SK-N-SH treated with all-trans-retinoic acid at 6 μM for 48 hours (cell line): Measurements from ENCODE around the gene CRELD2.

Source experiments
- ATAC-seq: fragments of 200-7000 bp; cut with Tn5 transposase; 3 replicates; pipeline ENCODE4 v1.9.1; 2020; ENCODE audit warnings: mild to moderate bottlenecking, moderate library complexity
- ARNTL ChIP-seq: fragments of 450-650 bp; formaldehyde crosslinking; IDR thresholded peaks from 2 replicates; pipeline ENCODE4 v1.5.0; 2020; ENCODE audit warnings: low read depth, mild to moderate bottlenecking, moderate library complexity, borderline replicate concordance
- BACH2 ChIP-seq: fragments of 250-450 bp; sonication (Bioruptor Pico); IDR thresholded peaks from 2 replicates; pipeline ENCODE4 v1.9.0; 2021; ENCODE audit warnings: mild to moderate bottlenecking, borderline replicate concordance
- CSDC2 ChIP-seq: fragments of 250-450 bp; sonication (Bioruptor Pico); IDR thresholded peaks from 2 replicates; pipeline ENCODE4 v1.5.0; 2020; ENCODE audit warnings: mild to moderate bottlenecking, moderate library complexity
- GLIS3 ChIP-seq: fragments of 250-450 bp; sonication (Bioruptor Pico); IDR thresholded peaks from 2 replicates; pipeline ENCODE4 v1.5.0; 2020; ENCODE audit warnings: mild to moderate bottlenecking, moderate library complexity
- ISL1 ChIP-seq: fragments of 250-450 bp; sonication (Bioruptor Pico); IDR thresholded peaks from 2 replicates; pipeline ENCODE4 v2.1.2; 2022; ENCODE audit warnings: mild to moderate bottlenecking, moderate library complexity
- POU6F1 ChIP-seq: fragments of 250-450 bp; sonication (Bioruptor Pico); IDR thresholded peaks from 2 replicates; pipeline ENCODE4 v1.8.0; 2021; ENCODE audit warnings: low read depth, mild to moderate bottlenecking, moderate library complexity, borderline replicate concordance
- RARB ChIP-seq: fragments of 250-450 bp; sonication (Bioruptor Pico); IDR thresholded peaks from 2 replicates; pipeline ENCODE4 v1.8.0; 2021; ENCODE audit warnings: mild to moderate bottlenecking, moderate library complexity
- SNAI2 ChIP-seq: fragments of 250-450 bp; sonication (Bioruptor Pico); IDR thresholded peaks from 2 replicates; pipeline ENCODE4 v1.5.0; 2020; ENCODE audit warnings: mild to moderate bottlenecking, moderate library complexity
- TCF4 ChIP-seq: fragments of 250-450 bp; sonication (Bioruptor Pico); IDR thresholded peaks from 2 replicates; pipeline ENCODE4 v1.8.0; 2021; ENCODE audit warnings: mild to moderate bottlenecking, moderate library complexity, borderline replicate concordance
- ZC3H10 ChIP-seq: fragments of 250-450 bp; sonication (Bioruptor Pico); IDR thresholded peaks from 2 replicates; pipeline ENCODE4 v1.5.1; 2021; ENCODE audit warnings: mild to moderate bottlenecking, moderate library complexity
- ZFP30 ChIP-seq: fragments of 450-650 bp; formaldehyde crosslinking; IDR thresholded peaks from 2 replicates; pipeline ENCODE4 v1.5.0; 2022; ENCODE audit warnings: mild to moderate bottlenecking, moderate library complexity
- ZNF565 ChIP-seq: fragments of 450-650 bp; formaldehyde crosslinking; conservative IDR thresholded peaks from 2 replicates; pipeline ENCODE4 v1.5.0; 2020; ENCODE audit warnings: low read depth, mild to moderate bottlenecking, moderate library complexity
- ZNF70 ChIP-seq: fragments of 450-650 bp; formaldehyde crosslinking; IDR thresholded peaks from 2 replicates; pipeline ENCODE4 v1.5.0; 2020; ENCODE audit warnings: mild to moderate bottlenecking, moderate library complexity
- ZNF8 ChIP-seq: fragments of 450-650 bp; formaldehyde crosslinking; IDR thresholded peaks from 2 replicates; pipeline ENCODE4 v1.5.0; 2020; ENCODE audit warnings: mild to moderate bottlenecking, moderate library complexity
- TF ChIP-seq, protein P1 (sequence below): fragments of 250-450 bp; sonication (Bioruptor Pico); IDR thresholded peaks from 2 replicates; pipeline ENCODE4 v1.8.0; 2020; ENCODE audit warnings: mild to moderate bottlenecking, moderate library complexity, borderline replicate concordance
- TF ChIP-seq, protein P2 (sequence below): fragments of 250-450 bp; sonication (Bioruptor Pico); IDR thresholded peaks from 2 replicates; pipeline ENCODE4 v1.5.1; 2020; ENCODE audit warnings: low read depth, mild to moderate bottlenecking, moderate library complexity
- TF ChIP-seq, protein P3 (sequence below): fragments of 250-450 bp; sonication (Bioruptor Pico); IDR thresholded peaks from 2 replicates; pipeline ENCODE4 v1.5.1; 2021; ENCODE audit warnings: mild to moderate bottlenecking, moderate library complexity

CRELD2 gene

GRCh38 chr22:49916831-49917230 is 1.6 kb upstream of the CRELD2 start:
- TF ChIP-seq GLIS3 (CRISPR knock-in tag), result no peak
- TF ChIP-seq ZNF565 (CRISPR knock-in tag), result no peak
- no peak for TF ChIP-seq SNAI2 (CRISPR knock-in tag)
- no peak for TF ChIP-seq ZFP30
- no peak for TF ChIP-seq POU6F1
- no peak for TF ChIP-seq ARNTL
- TF ChIP-seq ISL1 (CRISPR knock-in tag), result no peak
- no peak for TF ChIP-seq RARB (CRISPR knock-in tag)
- no peak for ATAC-seq

DNA sequence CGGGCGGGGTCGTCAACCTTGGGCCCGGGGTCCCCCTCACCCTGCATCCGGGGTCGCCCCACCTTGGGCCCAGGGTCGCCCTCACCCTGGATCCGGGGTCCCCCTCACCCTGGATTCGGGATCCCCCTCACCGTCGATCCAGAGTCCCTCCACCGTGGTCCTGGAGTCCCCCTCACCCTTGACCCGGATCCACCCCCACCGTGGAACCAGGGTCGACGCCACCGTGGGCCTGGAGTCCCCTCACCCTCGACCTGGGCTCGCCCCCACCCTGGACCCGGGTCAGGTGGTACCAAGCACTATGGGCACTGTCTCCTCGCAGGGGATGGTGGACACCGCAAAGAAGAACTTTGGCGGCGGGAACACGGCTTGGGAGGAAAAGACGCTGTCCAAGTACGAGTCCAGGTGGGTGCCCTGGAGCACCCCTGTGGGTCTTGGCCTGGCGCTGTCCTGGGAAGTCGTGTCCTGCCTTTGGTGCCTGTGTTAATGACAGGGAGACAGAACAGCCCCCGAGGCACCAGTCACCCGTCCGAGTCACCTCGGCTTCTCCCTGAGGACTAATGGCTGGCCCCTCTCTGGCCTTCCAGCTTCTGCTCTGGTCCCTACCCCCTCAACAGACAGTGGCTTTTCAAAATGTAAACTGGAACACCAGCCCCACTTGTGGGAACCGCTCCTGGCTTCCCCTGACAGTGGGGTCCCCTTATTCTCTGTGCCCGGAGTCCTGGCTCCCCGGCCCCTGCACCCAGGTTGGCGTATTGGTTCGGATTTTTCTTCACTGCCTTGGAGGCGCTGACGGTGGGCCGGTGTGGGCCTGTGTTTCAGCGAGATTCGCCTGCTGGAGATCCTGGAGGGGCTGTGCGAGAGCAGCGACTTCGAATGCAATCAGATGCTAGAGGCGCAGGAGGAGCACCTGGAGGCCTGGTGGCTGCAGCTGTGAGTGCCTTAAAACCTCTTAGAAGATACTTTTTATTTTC is 762 bp downstream of the CRELD2 start:
- no peak for ATAC-seq
- TF ChIP-seq, protein P1, sequence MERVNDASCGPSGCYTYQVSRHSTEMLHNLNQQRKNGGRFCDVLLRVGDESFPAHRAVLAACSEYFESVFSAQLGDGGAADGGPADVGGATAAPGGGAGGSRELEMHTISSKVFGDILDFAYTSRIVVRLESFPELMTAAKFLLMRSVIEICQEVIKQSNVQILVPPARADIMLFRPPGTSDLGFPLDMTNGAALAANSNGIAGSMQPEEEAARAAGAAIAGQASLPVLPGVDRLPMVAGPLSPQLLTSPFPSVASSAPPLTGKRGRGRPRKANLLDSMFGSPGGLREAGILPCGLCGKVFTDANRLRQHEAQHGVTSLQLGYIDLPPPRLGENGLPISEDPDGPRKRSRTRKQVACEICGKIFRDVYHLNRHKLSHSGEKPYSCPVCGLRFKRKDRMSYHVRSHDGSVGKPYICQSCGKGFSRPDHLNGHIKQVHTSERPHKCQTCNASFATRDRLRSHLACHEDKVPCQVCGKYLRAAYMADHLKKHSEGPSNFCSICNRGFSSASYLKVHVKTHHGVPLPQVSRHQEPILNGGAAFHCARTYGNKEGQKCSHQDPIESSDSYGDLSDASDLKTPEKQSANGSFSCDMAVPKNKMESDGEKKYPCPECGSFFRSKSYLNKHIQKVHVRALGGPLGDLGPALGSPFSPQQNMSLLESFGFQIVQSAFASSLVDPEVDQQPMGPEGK (CRISPR knock-in tag), result no peak

DNA sequence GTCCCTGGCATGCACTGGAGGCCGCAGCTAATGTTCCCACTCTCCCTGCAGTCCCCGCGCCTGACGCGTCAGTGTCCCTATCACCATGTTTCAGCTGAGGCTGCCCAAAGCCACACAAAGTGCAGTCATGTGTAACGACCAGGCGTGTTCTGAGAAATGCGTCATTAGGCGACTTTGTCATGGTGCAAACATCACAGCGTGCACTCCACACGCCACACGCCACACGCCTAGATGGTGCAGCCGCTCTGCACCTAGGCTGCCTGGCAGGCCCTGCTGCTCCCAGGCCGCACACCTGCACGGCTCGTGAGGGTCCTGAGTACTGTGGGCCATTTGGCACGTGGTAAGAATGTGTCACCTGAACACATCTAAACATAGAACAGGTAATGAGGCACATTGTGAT is 2.4 kb downstream of the CRELD2 start:
- ATAC-seq, result no peak
- TF ChIP-seq RARB (CRISPR knock-in tag), result no peak
- TF ChIP-seq, all 23 proteins: peak for 0

- no peak for ATAC-seq
- TF ChIP-seq RARB (CRISPR knock-in tag) (no peak), ZC3H10 (CRISPR knock-in tag) (no peak), CSDC2 (CRISPR knock-in tag) (no peak), GLIS3 (CRISPR knock-in tag) (no peak), ZNF70 (CRISPR knock-in tag) (no peak), BACH2 (CRISPR knock-in tag) (no peak), ISL1 (CRISPR knock-in tag) (no peak)
- TF ChIP-seq, protein P2, sequence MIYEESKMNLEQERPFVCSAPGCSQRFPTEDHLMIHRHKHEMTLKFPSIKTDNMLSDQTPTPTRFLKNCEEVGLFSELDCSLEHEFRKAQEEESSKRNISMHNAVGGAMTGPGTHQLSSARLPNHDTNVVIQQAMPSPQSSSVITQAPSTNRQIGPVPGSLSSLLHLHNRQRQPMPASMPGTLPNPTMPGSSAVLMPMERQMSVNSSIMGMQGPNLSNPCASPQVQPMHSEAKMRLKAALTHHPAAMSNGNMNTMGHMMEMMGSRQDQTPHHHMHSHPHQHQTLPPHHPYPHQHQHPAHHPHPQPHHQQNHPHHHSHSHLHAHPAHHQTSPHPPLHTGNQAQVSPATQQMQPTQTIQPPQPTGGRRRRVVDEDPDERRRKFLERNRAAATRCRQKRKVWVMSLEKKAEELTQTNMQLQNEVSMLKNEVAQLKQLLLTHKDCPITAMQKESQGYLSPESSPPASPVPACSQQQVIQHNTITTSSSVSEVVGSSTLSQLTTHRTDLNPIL (CRISPR knock-in tag), result no peak
- TF ChIP-seq, protein P1 (CRISPR knock-in tag), result no peak
- TF ChIP-seq, all 23 proteins: peak for 0
Observed at GRCh38 chr22:49921508-49922278, 3.3 kb downstream of the CRELD2 start.

DNA sequence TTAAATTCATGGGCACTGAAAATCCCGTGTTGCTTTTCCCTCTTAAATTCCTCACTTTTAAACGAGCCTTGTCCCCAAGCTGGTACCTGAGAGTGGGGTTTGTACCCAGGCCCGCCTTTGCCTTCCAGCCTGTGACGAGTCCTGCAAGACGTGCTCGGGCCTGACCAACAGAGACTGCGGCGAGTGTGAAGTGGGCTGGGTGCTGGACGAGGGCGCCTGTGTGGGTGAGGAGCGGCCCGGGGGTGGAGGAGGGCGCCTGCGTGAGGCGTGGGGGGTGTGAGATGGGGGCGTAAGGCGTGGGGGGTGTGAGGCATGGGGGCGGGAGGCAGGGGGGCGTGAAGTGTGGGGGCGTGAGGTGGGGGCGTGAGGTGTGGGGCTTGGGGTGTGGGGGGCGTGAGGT is 4.0 kb downstream of the CRELD2 start:
- ATAC-seq, result no peak
- TF ChIP-seq ZNF565 (CRISPR knock-in tag) (no peak), ZFP30 (no peak), ZNF8 (CRISPR knock-in tag) (no peak), ISL1 (CRISPR knock-in tag) (no peak), ZNF70 (CRISPR knock-in tag) (no peak), SNAI2 (CRISPR knock-in tag) (no peak), RARB (CRISPR knock-in tag) (no peak), POU6F1 (no peak), TCF4 (CRISPR knock-in tag) (no peak)
- TF ChIP-seq, protein P2 (CRISPR knock-in tag), result no peak
- TF ChIP-seq, protein P3, sequence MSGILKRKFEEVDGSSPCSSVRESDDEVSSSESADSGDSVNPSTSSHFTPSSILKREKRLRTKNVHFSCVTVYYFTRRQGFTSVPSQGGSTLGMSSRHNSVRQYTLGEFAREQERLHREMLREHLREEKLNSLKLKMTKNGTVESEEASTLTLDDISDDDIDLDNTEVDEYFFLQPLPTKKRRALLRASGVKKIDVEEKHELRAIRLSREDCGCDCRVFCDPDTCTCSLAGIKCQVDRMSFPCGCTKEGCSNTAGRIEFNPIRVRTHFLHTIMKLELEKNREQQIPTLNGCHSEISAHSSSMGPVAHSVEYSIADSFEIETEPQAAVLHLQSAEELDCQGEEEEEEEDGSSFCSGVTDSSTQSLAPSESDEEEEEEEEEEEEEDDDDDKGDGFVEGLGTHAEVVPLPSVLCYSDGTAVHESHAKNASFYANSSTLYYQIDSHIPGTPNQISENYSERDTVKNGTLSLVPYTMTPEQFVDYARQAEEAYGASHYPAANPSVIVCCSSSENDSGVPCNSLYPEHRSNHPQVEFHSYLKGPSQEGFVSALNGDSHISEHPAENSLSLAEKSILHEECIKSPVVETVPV, result no peak
